Measurements from ENCODE around the gene LTB4R2. TPM values are rescaled to one million over a fixed set of nuclear protein-coding genes. Genes with fewer than 3 reads are reported as not detected.

The LTB4R2 gene
- total RNA-seq, 6 donors from 2014 or later: 6.2 to 49.2 (median 10.9) TPM

DNA sequence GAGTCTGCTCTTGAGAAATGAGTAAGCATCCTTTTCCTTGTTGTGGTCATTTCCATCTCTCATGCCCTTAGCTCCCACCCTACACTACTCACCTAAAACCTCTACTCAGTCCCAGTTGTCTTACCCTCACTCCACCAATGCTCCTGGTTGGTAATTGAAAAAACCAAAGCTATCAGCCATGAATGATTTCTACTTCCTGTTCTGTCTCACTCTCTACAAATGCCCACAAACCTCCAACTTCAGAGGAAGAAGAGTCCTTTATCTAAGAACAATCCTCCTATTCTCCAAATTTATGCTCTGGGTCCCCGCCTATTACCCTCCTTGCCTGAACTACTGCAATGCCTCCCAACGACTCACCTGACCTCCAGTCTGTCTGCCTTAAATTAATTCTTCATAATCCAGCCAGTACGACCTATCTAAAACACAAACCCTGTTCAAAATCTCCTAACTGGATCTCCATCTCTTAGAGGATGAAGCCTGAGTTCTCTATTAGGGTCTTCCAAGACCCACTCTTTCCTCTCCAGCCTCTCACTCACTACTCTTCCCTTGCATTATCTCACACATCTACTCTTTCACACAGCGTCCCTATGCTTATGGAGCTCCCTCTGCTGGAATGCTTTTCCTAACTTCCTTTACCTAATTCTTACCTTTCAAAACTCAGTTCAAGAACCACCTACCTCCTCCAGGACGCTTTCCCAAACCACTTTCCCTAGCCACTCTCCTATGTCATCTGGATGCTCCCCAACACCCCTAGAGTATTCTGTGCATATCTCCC is 12.6 kb upstream of the LTB4R2 start:
- Histone ChIP-seq H3K9me3 (no peaks in the 10 kb centered on the region), H3K27ac (peak overlapping the region in 3 of 4 donors; percentile 39 to 67 (median 66)), H3K36me3 (peaks cover 5 to 50% (median 24%) of the 10 kb centered on the region in 4 donors), H3K4me3 (no peak overlapping the region), H3K4me1 (peaks cover 29 to 48% (median 34%) of the 10 kb centered on the region in 4 donors), H3K27me3 (no peaks in the 10 kb centered on the region)
- WGBS, 2 donors: 48 to 51% methylated on average over 5 of the region's 5 CpGs
- ATAC-seq (ENCODE audit: low FRiP score in 2 of 2) (no peak), DNase-seq (no peak)
- TF ChIP-seq EP300 (IDR thresholded peaks at IDR 0.05) (no peak), CTCF (IDR thresholded peaks at IDR 0.05) (peak in 3 of 6 experiments; percentile 41 to 45 (median 42)), POLR2AphosphoS5 (IDR thresholded peaks at IDR 0.05) (no peak)

GRCh38 chr14:24298892-24299254 is 11.1 kb upstream of the LTB4R2 start:
- no peak for TF ChIP-seq POLR2AphosphoS5 (IDR thresholded peaks at IDR 0.05)
- no peak for TF ChIP-seq CTCF (IDR thresholded peaks at IDR 0.05)
- TF ChIP-seq POLR2A (IDR thresholded peaks at IDR 0.05): no peak
- TF ChIP-seq EP300 (IDR thresholded peaks at IDR 0.05): no peak
- Histone ChIP-seq H3K9me3 (no peaks in the 10 kb centered on the region), H3K4me1 (peaks cover 29 to 48% (median 34%) of the 10 kb centered on the region in 4 donors), H3K27ac (peak overlapping the region; percentile 77 to 92 (median 90)), H3K27me3 (no peaks in the 10 kb centered on the region), H3K36me3 (peaks cover 12 to 50% (median 33%) of the 10 kb centered on the region in 4 donors), H3K4me3 (peak overlapping the region in 3 of 4 donors; percentile 78 to 95 (median 80))
- peak; percentile 37 to 50 for ATAC-seq (ENCODE audit: low FRiP score in 2 of 2)
- 39 to 45% methylated on average over 7 of the region's 7 CpGs for WGBS, 2 donors
- no peak for DNase-seq

DNA sequence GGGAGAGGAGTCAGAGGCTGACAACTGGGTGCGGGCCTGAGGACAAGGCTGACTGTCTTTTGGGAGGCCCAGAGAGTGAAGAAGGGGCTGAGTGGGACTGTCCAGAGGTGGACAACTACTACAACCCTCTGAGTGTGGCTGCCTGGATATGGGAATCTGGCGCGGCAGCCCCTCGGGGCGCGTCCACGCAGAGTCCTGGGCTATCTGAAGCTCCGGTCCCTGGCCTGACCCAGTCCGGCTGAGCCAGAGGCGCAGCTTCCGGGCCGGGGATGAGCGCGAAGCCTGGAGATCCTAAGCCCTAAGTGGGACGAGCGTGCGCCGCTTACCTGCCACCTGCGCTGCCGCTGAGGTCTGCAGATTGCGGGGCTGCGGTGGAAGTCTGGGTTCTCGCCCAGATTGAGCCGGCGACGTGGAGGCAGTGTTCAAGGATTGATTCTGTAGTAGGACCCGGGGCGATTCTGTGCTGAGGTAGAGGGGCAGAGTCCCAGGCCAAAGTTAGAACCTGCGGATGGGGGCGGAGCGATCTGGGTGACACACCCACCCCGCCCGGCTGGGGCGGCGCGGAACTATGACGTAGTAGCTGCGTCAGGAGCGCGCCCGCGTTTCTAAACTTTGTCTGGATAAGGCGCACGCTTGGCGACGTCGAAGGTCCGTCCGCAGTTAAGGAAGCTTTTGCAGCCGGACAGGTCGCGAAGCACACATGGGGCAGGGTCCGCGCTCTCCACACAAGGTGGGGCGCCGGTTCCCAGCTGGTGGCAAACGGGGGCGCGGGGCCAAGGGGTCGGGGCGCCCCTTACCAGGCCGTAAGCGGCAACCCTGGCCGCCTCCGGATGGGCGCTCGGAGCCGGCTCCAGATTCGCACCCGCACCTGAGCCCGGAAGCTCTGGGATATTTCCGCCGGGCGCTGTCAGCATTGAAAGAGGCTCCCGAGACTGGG is 10.4 kb upstream of the LTB4R2 start, which contains the start of the genes DHRS1 and NOP9:
TSS of gene DHRS1 (minus strand) at position 526 of the 937 bp plus-strand sequence. CDS start 674 bp downstream, outside the sequence.
TSS of gene NOP9 (plus strand) at position 596 of the 937 bp plus-strand sequence. CDS start at position 701, 105 bp downstream.
- Histone ChIP-seq H3K9me3 (no peaks in the 10 kb centered on the region), H3K36me3 (peaks cover 17 to 53% (median 40%) of the 10 kb centered on the region in 4 donors), H3K4me1 (peaks cover 29 to 48% (median 34%) of the 10 kb centered on the region in 4 donors), H3K27ac (peak within 1 kb of the TSS; percentile 77 to 92 (median 90)), H3K4me3 (peak within 1 kb of the TSS; percentile 68 to 95 (median 79)), H3K27me3 (no peaks in the 10 kb centered on the region)
- peak; percentile 94 to 95 for ATAC-seq (ENCODE audit: low FRiP score in 2 of 2)
- DNase-seq: peak; percentile 93 to 99
- TF ChIP-seq CTCF (IDR thresholded peaks at IDR 0.05) (peak in 1 of 6 experiments; percentile 9), EP300 (IDR thresholded peaks at IDR 0.05) (peak in 1 of 4 donors; percentile 30), POLR2A (IDR thresholded peaks at IDR 0.05) (peak in 3 of 4 donors; percentile 23 to 75 (median 72)), POLR2AphosphoS5 (IDR thresholded peaks at IDR 0.05) (peak; percentile 92 to 94)
- 1 to 8% methylated on average over 6 to 46 of the region's 75 CpGs for WGBS, 2 donors

- Histone ChIP-seq H3K27ac (peak overlapping the region; percentile 77 to 92 (median 90)), H3K27me3 (no peaks in the 10 kb centered on the region), H3K4me1 (peaks cover 29 to 48% (median 34%) of the 10 kb centered on the region in 4 donors), H3K9me3 (no peaks in the 10 kb centered on the region), H3K4me3 (peak overlapping the region; percentile 68 to 95 (median 79)), H3K36me3 (peaks cover 23 to 54% (median 45%) of the 10 kb centered on the region in 4 donors)
- TF ChIP-seq POLR2AphosphoS5 (IDR thresholded peaks at IDR 0.05) (no peak), EP300 (IDR thresholded peaks at IDR 0.05) (no peak), POLR2A (IDR thresholded peaks at IDR 0.05) (no peak)
- ATAC-seq (ENCODE audit: low FRiP score in 2 of 2) (no peak), DNase-seq (no peak)
- WGBS, 2 donors: 26 to 33% methylated on average over 16 of the region's 16 CpGs
These were observed 9.5 kb upstream of the LTB4R2 start for GRCh38 chr14:24300326-24300980.
